Activated naive CD8-positive, alpha-beta T cell treated with anti-CD3 and anti-CD28 coated beads, Interleukin-2, amount 50 U/mL, for 24 hours (primary cell): Measurements from ENCODE around the gene AFAP1L2.

Experiments used
- ATAC-seq: fragments of 150-1000 bp; cut with Tn5 transposase; one replicate; pipeline ENCODE4 v1.10.0; 2021
- DNase-seq: peaks from one replicate; pipeline ENCODE4 v3.0.0; 2021
- H3K27ac Mint-ChIP-seq: one replicate; pipeline ENCODE4 v1.8.0; 2021; ENCODE audit warnings: mild to moderate bottlenecking, mixed read lengths
- H3K27me3 Mint-ChIP-seq: one replicate; pipeline ENCODE4 v1.8.0; 2021; ENCODE audit warnings: mixed read lengths
- H3K36me3 Mint-ChIP-seq: one replicate; pipeline ENCODE4 v1.8.0; 2021; ENCODE audit warnings: low read depth, mixed read lengths
- H3K4me1 Mint-ChIP-seq: one replicate; pipeline ENCODE4 v1.8.0; 2021; ENCODE audit warnings: mixed read lengths
- H3K4me3 Mint-ChIP-seq: one replicate; pipeline ENCODE4 v1.8.0; 2021; ENCODE audit warnings: mild to moderate bottlenecking, moderate library complexity, mixed read lengths
- H3K9me3 Mint-ChIP-seq: one replicate; pipeline ENCODE4 v1.8.0; 2021; ENCODE audit warnings: mixed read lengths

Gene AFAP1L2

DNA sequence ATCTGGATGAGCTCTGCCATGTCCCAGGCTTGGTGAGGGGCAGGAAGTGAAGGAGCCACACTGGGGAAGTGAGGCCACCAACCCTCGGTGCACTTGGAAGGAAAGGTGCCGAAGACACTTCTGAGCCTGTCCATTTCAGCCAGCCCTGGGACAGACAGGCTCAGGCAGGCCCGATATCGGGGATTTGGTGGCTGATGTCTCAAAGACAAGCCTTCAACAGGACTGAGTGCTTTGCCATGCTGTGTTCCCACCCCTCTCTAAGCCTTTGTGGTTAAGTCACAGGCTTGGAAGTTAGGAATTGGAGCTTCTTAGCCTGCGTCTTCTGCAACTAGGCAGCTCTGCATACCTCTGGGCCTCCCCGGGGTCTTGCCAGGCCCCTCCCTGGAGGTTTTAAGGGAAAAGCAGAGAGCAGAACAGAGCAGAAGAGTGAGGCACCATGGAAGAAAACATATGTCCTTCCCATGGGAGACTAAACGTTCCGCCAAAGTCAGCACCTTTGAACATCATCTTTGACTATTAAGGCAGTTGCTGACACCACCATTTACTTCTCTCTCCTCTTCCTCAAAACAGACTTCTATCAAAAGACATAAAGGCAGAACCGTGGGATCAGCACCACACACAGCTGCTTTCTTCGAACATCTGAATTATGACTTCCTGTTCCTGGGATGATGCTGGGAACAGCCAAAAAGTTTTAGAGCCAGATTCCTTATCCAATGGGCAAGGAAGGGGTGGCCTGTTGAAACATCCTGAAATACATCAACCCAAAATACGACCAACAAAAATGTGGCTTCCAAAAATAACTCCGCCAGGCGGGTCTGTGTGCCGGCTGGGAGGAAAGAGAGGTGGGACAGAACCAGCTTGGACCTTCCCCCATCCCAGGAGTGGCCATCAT is 71.8 kb downstream of the AFAP1L2 start:
- DNase-seq (no peak), ATAC-seq (no peak)
- no peak overlapping the region for H3K4me3 Mint-ChIP-seq
- no peaks in the 10 kb centered on the region for H3K9me3 Mint-ChIP-seq
- peaks cover 17% of the 10 kb centered on the region for H3K27me3 Mint-ChIP-seq
- no peaks in the 10 kb centered on the region for H3K36me3 Mint-ChIP-seq
- no peak overlapping the region for H3K27ac Mint-ChIP-seq
- H3K4me1 Mint-ChIP-seq: peaks cover 27% of the 10 kb centered on the region

DNA sequence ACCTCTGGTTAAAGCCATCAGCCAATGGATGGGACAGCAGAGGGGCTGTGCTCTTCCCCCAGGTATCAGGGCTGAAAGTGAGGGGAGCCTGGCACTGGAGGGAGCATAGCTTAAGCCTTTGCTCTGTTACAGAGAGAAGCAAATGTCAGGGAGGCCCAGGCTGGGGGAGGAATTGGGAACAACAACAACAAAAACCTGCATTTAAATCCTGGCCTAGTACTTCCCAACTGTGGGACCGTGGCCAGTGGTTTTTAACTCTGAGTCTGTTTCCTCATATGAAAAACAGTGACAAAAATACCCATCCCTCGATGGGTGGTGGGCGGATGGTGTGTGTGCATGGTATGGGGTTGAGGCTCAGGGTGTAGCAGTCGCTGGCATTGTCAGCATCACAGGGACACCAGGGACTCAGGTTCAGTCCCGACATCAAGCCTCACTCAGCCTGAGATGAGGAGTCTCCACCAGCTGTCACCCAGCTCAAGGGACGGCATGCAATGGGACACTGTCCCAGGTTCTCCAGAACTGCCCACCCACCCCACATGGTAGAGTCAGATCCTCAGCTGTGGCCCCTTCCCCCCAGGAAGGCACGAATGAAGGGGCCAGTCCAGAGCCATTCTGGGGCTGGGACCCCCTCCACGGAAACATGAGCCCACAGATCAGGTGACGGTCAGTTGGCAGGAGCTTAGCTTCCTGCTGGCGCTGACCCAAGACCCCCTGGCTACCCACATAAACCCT is 74.5 kb downstream of the AFAP1L2 start:
- Mint-ChIP-seq H3K9me3 (no peaks in the 10 kb centered on the region), H3K27ac (no peak overlapping the region), H3K27me3 (peaks cover 12% of the 10 kb centered on the region), H3K36me3 (no peaks in the 10 kb centered on the region), H3K4me1 (peaks cover 6% of the 10 kb centered on the region), H3K4me3 (no peak overlapping the region)
- ATAC-seq (no peak), DNase-seq (no peak)

DNA sequence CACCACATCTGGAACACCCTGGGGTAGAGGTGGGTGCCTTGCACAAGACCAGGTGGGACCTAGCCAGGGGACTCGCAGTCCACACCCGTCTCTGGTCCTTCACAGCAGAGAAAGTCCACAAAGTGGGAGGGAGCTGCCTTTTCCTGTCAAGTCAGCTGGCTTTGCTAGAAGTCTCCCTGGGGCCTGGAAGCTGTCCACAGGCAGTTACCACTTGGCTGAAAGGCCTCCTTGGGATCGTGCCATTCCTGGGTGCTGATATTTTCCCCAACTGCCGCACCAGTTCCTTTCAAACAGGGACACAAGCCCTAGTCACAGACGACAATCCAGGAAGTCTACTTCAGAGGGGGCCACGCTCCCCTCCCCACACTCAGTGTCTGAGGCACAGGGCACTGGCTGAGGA is 75.4 kb downstream of the AFAP1L2 start:
- H3K27me3 Mint-ChIP-seq: peaks cover 7% of the 10 kb centered on the region
- ATAC-seq: no peak

DNA sequence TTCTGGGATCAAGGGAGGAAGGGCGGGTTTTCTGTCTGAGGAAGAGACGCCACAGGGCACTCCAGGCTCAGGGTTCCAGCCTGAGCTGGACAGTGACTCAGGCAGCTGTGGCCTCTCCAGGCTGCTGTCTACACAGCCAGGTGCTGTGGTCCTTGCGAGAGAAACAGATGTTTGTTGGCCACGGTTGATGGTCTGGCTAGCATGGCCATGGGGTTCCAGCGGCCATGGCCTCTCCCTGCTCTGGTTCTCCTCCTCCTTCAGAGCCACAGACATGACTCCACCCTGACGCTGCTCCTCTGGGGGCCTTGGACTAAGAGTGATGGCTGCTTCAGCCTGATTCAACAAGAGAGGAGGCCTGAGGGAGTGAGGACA is 75.9 kb downstream of the AFAP1L2 start:
- H3K27me3 Mint-ChIP-seq: peaks cover 4% of the 10 kb centered on the region
- H3K4me3 Mint-ChIP-seq: no peak overlapping the region
- H3K9me3 Mint-ChIP-seq: no peaks in the 10 kb centered on the region
- no peaks in the 10 kb centered on the region for H3K36me3 Mint-ChIP-seq
- DNase-seq (no peak), ATAC-seq (no peak)
- no peaks in the 10 kb centered on the region for H3K4me1 Mint-ChIP-seq
- H3K27ac Mint-ChIP-seq: no peak overlapping the region

More for the DNA sequence above, 75.4 kb downstream of the AFAP1L2 start:
- Mint-ChIP-seq H3K36me3 (no peaks in the 10 kb centered on the region), H3K4me3 (no peak overlapping the region), H3K4me1 (no peaks in the 10 kb centered on the region), H3K9me3 (no peaks in the 10 kb centered on the region), H3K27ac (no peak overlapping the region)
- no peak for DNase-seq

DNA sequence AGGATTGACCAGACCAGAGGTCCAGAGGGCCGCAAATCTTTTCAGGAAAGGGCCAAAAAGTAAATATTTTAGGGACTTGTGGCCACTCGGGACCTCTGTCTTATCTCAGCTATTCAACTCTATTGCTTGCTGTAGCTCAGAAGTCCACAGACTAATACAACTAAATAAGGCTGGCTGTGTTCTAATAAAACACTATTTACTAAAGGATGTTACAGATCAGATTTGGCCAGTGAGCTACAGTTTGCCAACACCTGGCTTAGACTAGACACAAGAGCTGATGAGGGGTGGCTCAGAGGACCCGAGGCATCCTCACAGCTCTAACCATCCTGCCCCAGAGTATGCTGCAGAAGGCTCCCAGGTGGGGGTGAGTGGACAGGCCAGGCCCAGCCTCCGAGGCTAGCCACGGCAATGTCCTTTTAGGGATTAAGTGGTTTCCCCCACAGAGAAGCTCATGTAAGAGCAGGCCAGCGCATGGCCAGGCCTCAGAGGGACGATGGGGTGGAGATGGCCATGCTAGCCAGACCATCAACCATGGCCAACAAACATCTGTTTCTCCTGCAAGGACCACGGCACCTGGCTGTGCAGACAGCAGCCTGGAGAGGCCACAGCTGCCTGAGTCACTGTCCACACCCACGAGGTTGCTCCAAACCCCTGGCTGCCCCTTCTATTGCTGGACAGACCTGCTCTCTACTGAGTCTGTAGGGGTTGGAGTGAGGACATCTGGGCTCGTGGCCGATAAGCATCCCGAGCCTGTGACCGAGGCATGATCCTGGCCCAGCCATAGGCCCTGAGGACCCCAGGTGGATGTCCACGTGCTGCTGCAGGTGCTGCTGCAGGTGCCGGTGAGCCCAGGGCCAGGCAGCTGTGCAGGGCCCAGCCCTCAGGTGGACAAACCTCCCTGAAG is 76.5 kb downstream of the AFAP1L2 start:
- Mint-ChIP-seq H3K4me1 (no peaks in the 10 kb centered on the region), H3K4me3 (no peak overlapping the region), H3K9me3 (no peaks in the 10 kb centered on the region), H3K27me3 (no peaks in the 10 kb centered on the region), H3K36me3 (no peaks in the 10 kb centered on the region), H3K27ac (no peak overlapping the region)
- ATAC-seq (no peak), DNase-seq (no peak)

DNA sequence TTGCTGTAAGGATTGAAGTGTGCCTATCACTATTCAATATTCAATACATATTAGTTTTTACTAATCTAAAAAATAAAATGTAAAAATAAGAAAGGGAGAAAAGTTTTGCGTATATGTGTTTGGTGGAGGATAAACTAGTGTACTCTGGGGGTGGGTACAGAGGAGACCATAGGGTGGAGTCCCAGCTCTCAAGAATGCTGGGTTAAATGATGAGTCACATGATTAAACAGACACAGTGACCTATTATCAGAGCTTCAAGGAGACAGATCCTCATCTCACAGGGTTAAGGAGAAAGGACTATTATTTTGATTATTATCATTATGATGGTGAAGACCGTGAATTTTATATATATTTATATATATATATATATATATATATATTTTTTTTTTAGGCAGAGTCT is 77.5 kb downstream of the AFAP1L2 start:
- Mint-ChIP-seq H3K27ac (no peak overlapping the region), H3K4me3 (no peak overlapping the region), H3K9me3 (no peaks in the 10 kb centered on the region), H3K27me3 (no peaks in the 10 kb centered on the region), H3K36me3 (no peaks in the 10 kb centered on the region), H3K4me1 (no peaks in the 10 kb centered on the region)
- ATAC-seq (no peak), DNase-seq (no peak)

DNA sequence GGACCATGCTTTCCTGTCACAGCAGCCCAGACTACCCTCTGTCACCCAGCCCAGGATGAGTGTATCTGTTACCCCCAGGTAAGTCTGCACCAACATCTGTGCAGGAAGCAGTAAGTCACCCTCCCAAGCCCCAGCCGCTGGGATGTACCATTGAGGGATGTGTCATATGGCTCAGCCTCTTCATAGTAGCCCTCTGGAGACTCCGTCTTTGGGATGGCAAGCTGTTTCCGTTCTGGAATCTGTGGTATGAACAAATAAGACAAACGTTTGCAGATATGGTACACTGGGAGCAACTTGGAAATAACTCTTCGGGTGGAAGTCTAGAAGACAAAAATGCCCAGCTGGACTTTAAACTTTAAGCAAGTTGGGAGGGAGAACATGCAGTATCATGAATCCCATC is 81.3 kb downstream of the AFAP1L2 start:
- Mint-ChIP-seq H3K27me3 (peaks cover 2% of the 10 kb centered on the region), H3K4me1 (no peaks in the 10 kb centered on the region), H3K36me3 (no peaks in the 10 kb centered on the region), H3K27ac (no peak overlapping the region), H3K9me3 (no peaks in the 10 kb centered on the region), H3K4me3 (no peak overlapping the region)
- no peak for ATAC-seq
- DNase-seq: no peak

DNA sequence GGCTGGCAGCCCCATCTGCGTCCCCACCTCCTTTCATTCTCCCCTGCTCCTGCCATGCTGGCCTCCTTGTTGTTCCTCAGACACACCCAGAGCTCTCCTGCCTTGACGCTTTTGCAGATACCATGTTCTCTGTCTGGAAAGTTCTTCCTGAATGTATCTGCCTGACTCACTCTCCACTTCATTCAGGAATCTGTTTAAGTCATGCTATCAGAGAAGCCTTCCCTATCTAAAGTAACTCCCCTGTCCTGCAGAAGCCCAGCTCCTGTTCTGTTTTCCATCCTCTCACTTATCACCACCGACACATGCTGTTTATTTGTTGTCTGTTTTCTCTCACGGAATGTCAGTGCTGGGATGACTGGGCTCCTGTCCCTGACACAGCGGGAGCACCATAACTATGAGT is 82.0 kb downstream of the AFAP1L2 start:
- no peaks in the 10 kb centered on the region for H3K36me3 Mint-ChIP-seq
- peaks cover 2% of the 10 kb centered on the region for H3K27me3 Mint-ChIP-seq
- no peak overlapping the region for H3K27ac Mint-ChIP-seq
- no peaks in the 10 kb centered on the region for H3K9me3 Mint-ChIP-seq
- no peaks in the 10 kb centered on the region for H3K4me1 Mint-ChIP-seq
- no peak overlapping the region for H3K4me3 Mint-ChIP-seq
- no peak for ATAC-seq
- DNase-seq: no peak

DNA sequence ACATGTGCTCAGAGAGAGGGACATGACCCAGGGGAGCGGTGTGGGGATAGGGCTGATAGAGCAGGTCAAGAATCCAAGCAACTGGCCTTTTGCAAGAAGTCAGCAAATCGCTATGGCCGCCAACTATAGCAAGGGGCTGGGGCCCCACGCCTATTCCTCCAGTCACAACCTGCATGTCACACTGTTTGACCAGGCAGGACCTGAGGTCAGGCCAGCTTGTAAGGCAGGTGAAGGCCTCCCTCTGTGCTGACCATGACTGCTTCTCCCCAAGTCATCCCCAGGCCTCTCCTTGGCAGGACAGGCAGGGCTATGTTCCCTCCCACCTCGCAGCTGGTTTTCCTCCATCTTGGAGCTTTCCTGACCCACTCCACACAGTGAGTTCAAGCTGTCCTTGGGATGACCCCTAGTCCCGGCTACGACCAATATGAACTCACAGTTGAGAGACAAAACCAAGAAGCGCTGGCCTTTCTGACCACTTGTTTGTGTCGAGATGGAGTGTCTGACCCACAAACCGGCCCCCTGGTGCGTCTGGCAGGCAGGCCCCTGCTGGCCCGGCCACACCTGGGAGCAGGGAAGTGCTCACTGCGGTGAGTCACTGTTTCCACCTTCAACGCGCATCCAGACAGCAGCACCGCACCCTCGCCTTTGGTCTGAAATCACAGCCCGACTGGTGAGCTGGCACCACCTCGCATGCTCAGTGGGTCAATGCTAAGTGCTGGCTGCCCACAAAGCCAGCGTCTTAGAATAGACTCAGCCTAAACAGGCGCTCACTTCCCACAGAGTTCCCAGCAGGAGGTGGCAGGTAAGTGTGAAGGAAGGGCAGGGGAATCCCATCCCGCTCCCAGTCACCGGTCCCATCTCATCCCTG is 83.8 kb downstream of the AFAP1L2 start:
- no peak overlapping the region for H3K27ac Mint-ChIP-seq
- H3K27me3 Mint-ChIP-seq: peaks cover 2% of the 10 kb centered on the region
- no peak overlapping the region for H3K4me3 Mint-ChIP-seq

DNA sequence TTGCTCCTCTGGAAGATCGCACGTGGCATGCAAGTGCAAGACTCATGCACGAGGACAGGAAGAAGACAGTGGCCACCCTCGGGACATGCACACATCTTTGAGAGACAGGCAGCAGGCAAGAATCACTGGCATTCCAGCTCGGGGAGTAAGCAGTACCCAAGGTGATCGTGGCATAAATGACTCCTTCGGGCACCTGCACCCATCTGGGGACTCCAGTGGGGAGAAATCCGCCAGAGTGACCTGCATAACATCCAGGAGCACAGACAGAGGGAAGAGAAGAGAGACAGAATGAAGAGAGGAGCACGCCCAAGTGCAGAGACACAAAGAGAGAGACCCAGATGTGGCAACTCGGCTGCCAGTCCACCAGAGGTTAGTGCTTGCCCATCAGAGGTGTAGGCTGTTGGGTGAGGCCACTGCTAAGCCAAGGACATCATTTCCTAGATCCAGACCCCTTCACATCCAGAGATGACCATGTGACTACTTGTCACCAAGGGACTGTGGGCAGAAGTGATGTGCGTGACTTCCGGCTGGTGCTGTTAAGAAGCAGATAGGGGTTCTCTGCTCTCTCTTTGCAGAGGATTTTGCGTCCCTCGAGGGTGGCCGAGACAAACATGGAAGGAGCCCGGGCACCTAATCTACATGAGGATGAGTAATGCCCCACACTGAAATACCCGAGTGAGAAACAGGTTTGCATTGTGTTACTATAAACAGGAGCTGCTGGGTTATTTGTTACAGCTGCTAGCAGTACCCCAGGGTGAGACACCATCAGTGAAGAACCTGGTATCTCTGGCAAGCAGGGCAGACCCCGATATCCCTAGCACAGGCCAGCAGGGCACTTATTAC is 84.7 kb downstream of the AFAP1L2 start:
- Mint-ChIP-seq H3K27me3 (peaks cover 2% of the 10 kb centered on the region), H3K27ac (no peak overlapping the region), H3K4me3 (no peak overlapping the region), H3K9me3 (no peaks in the 10 kb centered on the region), H3K36me3 (no peaks in the 10 kb centered on the region), H3K4me1 (no peaks in the 10 kb centered on the region)
- ATAC-seq (no peak), DNase-seq (no peak)

More for the DNA sequence above, 83.8 kb downstream of the AFAP1L2 start:
- DNase-seq (no peak), ATAC-seq (peak; percentile 12)
- Mint-ChIP-seq H3K9me3 (no peaks in the 10 kb centered on the region), H3K4me1 (no peaks in the 10 kb centered on the region), H3K36me3 (no peaks in the 10 kb centered on the region)

DNA sequence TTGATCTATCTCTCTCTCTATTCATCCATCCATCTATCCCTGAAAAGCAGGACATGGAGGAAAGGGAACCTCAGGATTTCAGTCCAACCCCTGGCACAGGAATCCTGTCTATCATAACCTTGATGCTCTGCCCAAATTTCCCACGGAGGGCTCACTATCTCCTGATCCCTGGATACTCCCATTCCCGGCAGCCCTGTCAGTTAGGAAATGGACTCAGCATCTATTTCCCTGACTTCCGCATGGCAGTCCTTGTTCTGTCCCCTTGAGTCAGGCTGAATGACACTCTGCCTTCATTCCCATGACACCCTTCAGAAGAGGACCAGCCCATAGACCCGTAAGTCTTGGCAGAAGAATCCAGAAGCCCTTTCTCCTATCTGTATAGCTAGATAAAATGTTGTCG is 87.6 kb downstream of the AFAP1L2 start:
- Mint-ChIP-seq H3K27ac (no peak overlapping the region), H3K4me1 (no peaks in the 10 kb centered on the region)
- no peak for DNase-seq

DNA sequence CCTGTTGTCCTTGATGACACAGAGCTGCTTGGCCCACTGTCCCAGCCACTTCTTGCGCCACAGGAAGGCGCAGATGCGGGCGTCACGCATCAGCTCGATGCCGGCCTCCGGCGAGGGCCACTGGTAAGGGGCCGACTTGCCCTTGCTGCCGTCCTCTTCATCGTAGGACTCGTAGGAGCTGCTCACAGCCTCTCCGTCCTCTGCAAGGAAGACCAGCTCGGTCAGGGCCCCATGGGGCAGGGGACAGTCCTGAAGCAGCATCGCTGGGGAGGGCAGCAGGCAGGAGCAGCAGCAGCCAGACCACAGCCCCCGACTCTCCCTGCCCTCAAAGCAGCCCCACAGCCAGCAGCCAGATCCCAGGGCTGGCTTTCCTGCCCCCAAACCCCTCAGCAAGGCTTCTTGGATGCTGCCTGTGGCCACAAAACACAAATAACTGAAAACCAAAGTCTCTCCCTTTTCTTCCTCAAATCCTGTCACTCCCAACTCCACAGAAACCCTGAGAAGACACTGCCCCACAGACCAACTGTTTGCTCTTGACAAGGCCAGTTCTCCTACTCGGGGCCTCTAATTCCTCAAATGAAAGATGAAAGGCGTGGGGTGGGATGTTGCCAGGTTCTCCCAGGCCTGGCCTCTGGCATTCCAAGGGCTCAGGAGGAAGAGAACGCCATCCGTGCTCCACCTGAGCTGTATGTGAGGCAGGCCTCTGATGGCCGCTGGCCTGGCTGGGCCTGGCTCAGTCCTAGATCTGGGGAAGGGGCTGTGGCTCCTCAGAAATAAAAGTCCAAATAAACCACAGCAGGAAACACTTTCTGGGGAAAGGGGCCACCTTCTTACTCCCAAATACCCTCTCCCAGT is 88.5 kb downstream of the AFAP1L2 start:
- Mint-ChIP-seq H3K27me3 (peaks cover 2% of the 10 kb centered on the region), H3K9me3 (no peaks in the 10 kb centered on the region), H3K4me1 (no peaks in the 10 kb centered on the region), H3K27ac (no peak overlapping the region), H3K4me3 (no peak overlapping the region), H3K36me3 (no peaks in the 10 kb centered on the region)
- ATAC-seq (no peak), DNase-seq (no peak)

More for the DNA sequence above, 87.6 kb downstream of the AFAP1L2 start:
- peaks cover 2% of the 10 kb centered on the region for H3K27me3 Mint-ChIP-seq
- ATAC-seq: no peak
- H3K9me3 Mint-ChIP-seq: no peaks in the 10 kb centered on the region
- no peak overlapping the region for H3K4me3 Mint-ChIP-seq
- H3K36me3 Mint-ChIP-seq: no peaks in the 10 kb centered on the region
